HG03159 (cell line): ENCODE data around the gene IL1RL1.
A peak's percentile ranks its signal among the peaks of the same experiment; 100 is the strongest.

Experiments
- ATAC-seq: cut with Tn5 transposase; IDR thresholded peaks from one replicate; pipeline ENCODE4 v1.9.1; 2021; ENCODE audit warnings: mild to moderate bottlenecking, moderate library complexity; ENCODE audit not compliant: unreplicated experiment

Gene IL1RL1

DNA sequence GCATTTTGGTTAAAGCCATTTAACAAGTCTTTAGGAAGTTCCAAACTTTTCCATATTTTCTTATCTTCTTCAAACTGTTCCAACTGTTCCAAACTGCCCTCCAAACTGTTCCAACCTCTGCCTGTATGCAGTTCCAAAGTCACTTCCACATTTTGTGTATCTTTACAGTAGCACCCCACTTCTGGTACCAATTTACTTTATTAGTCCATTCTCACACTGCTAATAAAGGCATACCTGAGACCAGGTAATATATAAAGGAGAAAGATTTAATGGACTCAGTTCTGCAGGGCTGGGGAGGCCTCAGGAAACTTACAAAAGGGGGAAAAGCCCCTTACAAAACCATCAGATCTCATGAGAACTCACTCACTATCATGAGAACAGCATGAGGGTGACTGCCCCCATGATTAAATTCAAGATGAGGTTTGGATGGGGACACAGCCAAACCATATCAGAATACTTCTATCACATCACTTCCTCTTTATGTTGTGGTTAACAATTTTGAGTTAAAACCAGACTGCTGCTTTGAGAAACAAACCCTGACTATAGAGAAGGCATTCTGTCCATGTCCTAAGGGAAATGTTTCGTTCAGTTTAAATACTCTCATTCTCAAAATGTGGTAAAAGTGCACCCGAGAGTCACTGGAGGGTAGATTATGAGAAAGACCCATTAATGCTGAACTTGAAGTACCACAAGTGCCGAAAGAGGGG, 55.2 kb downstream of the IL1RL1 start:
- ATAC-seq = peak; percentile 80

GRCh38 chr2:102367331-102367971, 56.1 kb downstream of the IL1RL1 start:
- peak; percentile 60 for ATAC-seq

DNA sequence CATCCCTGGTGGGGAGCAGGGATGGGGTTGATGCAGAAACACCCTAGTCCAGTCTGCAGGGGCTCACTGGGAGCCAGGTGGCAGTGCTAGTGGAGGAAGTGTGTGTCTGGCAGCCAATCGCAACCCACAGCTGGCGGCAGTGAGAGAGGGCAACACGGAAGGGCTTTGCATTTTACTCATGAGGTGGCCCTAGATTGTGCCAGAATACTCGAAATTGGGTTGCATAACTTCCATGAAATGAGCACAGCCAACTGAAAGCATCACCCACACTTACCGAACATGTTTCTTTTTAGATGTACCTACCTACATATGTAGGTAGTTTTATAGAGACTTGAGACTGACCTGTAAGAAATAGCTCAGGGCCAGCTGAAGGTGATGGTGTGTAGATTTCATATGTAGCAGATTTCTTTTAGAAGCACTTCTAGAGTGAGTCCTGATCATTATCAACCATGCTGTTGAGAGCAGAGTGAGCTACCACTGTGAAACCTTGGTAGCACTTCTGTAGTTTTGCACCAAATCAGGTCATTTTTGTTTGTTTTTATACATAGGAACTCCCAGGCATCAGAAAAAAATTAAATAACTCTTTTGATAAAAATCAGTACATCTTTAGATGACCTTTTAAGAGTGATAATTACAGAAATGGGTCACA, 57.2 kb downstream of the IL1RL1 start:
- ATAC-seq = no peak

- no peak for ATAC-seq
Measured at GRCh38 chr2:102369866-102370265, 58.5 kb downstream of the IL1RL1 start.

DNA sequence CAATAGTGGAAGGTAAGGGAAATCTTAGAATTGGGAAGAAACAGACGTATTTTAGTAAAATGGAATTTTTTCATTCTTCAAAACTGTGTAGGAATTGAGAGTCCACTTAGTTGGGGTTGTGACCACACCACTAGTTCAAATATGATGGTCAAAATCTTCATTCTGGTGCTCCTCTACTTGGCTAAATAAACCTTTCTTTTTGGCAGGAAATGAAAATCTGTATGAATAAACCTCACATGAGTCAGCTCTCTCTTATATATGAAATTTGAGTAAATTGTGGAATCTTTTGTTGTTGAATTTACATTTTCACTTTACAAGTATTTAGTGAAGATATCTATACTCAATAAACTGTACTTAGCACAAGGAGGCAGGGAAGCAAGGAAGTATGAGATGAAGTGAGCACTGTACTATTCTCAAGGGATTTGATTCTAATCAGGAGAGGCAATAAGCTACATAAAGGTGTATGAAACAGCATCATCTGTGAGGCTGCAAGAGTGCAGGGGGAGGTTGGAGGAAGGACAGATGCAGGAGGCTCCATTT, 64.8 kb downstream of the IL1RL1 start:
- ATAC-seq = no peak

- ATAC-seq = no peak
Measured at GRCh38 chr2:102383722-102384121, 72.4 kb downstream of the IL1RL1 start.

DNA sequence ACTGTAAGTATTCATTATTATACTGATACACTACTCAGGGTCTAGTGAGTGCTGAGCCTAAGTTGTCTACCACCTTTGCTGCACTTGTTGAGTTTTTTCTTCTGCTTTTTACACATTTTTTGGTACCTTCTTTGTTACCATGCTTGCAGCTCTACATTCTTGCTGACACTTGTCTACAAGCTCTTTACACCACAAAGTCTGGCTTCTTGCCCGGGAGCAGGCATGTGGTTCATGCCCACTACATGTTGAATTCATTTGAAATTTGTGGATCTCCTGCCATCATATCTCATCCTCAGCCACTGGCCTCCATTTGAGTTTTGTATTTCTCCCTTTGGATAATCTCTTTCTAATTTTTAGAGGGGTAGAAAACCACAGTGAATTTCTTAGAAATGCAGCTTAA, 74.2 kb downstream of the IL1RL1 start:
- ATAC-seq = no peak

GRCh38 chr2:102386004-102386403, 74.6 kb downstream of the IL1RL1 start:
- no peak for ATAC-seq

GRCh38 chr2:102386867-102387541, 75.6 kb downstream of the IL1RL1 start:
- no peak for ATAC-seq

DNA sequence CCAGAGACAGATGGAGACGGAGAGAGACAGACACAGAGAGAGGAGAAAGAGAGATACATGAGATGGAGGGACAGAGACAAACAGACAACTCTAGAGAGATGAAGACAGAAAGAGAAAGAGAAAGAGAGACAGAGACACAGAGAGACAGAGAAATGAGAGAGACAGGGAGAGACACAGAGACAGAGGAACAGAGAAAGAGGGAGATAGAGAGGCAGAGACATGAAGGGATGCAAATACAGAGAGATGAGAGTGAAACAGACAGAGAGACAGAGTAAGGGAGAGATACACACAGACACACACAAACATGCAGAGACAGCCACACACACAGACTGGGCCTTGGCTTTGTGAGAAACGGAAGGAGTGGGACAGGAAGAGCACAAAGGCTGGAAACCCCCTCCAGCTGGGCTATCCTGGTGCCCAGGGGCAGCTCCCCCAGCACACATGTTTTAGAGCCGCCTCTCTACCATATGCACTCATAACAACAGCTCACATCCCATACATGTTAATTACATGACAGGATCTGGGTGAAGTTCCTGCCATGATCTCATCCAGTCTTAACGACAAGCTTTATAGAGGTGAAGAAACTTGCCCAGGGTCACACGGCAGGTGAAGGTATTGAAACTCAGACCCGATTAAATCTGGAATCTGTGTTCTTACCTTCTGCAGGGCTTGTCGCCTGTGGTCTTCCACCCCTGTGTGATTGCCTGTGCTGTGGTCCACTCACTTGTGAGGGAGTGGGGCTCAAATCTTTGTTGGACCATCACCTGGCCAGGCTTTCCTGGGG, 76.6 kb downstream of the IL1RL1 start:
- peak; percentile 37 for ATAC-seq

DNA sequence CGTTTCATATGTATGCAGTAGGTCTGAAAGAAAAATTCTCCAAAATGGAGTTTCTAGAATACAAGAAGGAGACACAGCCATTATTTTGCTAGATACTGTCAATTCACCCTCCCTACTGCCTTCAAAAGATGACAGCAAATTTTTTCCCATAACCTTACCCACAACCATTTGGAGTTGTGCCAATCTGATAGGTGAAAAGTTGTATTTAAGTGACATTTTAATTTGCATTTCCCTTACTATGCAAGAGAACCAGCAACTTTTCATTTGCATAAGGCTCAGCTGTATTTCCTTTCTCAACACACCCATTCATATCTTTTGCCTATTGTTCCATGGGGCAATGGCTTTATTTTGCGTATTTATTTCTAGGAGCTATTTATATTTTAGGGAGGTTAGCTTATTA, 80.2 kb downstream of the IL1RL1 start:
- no peak for ATAC-seq

DNA sequence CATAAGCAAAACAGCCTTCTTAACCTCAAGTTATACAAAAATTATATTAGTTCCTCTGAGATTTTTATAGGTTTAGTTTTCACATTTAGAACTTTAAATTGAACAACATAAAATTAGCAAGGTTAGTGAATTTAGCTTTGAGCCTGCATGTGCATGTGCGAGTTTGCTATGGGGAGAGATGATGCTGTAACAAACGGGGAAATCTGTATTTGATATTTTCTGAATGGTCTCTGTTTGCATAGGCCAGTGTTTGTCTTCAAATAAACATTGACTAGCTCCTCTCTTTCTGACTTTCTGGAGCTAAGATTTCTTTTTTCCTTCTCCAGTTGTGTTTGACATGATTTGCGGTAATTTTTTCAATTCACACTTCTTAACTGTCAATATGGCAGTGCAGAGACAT, 80.7 kb downstream of the IL1RL1 start:
- ATAC-seq = no peak

DNA sequence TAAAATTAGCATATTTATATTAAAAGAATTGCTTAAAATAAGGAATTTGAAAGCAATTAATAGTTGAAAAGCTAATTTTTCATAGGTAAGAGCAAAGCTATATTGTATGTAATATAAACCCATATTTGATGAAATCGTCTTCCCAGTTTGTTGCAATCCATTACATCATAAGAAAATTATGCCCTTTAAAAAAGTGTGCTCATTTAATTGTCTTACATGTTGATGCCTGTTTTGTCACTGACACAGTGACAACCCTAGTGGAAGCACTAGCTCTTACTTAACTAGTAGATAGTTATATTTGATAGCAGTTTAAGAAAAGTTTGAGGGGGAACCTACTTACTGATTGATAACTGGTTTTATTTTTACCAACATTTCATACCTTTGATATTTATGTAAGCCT, 81.6 kb downstream of the IL1RL1 start:
- no peak for ATAC-seq

DNA sequence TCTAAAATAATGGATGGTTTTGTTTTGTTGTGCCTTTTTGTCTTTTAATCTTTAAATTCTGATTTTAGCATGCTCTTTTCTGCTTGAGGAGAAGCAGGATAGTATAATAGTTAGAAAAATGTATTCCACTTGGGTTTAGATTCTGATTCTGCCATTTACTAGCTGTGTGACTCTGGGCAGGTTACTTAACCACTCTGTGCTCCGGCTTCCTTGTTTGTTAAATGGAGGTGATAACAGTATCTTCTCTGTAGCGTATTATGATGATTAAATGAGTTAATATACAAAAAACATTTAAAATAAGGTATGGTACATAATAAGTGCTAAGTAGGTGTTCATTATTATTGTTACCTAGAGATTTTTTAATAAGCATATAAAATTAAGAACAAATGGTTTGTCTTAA, 84.6 kb downstream of the IL1RL1 start:
- ATAC-seq = no peak

- no peak for ATAC-seq
Measured at GRCh38 chr2:102397209-102397608, 85.8 kb downstream of the IL1RL1 start.

DNA sequence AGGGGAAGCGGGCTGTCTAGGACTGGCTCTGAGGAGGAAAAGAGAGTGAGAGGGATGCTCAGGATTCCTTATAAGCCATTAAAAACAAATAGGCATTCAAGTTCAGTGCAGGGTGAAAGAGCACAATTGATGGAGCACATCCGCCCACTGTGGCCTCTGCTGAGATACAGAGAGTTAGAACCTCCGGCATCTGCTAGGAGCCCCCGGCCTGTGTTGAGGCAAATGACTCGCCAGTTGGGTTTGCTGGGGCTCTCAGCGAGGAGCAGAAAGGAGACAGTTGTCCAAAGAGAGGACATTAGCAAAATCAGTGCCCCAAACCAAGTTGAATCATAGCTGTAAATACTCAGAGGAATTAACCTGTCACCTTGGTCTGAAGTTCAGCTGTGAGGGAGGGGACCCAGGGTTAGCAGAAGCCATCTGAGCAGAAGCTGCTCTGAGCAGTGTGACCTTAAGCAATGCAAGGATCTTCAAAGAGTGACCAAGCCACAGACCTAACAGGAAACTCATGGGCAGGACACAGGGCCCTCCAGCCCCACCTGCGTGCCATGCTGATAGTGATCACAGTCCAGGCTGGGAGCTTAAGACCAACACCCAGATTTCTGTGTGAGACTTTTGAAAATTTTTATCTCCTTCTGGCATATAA, 88.3 kb downstream of the IL1RL1 start:
- no peak for ATAC-seq

- ATAC-seq = no peak
Measured at GRCh38 chr2:102401456-102401855, 90.1 kb downstream of the IL1RL1 start.
